GM21737 (cell line): ENCODE data around the gene MOSPD3.
"Not testable (repeated sequence)": the region's sequence is repeated elsewhere in the genome, so short reads cannot be mapped to it uniquely, and the experiment has no call there.

Experiments
- ATAC-seq: cut with Tn5 transposase; IDR thresholded peaks from one replicate; pipeline ENCODE4 v1.9.1; 2021; ENCODE audit warnings: mild to moderate bottlenecking, moderate library complexity; ENCODE audit not compliant: unreplicated experiment

Gene MOSPD3, protein sequence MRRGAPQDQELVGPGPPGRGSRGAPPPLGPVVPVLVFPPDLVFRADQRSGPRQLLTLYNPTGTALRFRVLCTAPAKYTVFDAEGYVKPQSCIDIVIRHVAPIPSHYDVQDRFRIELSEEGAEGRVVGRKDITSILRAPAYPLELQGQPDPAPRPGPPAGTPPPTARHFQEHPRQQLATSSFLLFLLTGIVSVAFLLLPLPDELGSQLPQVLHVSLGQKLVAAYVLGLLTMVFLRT

DNA sequence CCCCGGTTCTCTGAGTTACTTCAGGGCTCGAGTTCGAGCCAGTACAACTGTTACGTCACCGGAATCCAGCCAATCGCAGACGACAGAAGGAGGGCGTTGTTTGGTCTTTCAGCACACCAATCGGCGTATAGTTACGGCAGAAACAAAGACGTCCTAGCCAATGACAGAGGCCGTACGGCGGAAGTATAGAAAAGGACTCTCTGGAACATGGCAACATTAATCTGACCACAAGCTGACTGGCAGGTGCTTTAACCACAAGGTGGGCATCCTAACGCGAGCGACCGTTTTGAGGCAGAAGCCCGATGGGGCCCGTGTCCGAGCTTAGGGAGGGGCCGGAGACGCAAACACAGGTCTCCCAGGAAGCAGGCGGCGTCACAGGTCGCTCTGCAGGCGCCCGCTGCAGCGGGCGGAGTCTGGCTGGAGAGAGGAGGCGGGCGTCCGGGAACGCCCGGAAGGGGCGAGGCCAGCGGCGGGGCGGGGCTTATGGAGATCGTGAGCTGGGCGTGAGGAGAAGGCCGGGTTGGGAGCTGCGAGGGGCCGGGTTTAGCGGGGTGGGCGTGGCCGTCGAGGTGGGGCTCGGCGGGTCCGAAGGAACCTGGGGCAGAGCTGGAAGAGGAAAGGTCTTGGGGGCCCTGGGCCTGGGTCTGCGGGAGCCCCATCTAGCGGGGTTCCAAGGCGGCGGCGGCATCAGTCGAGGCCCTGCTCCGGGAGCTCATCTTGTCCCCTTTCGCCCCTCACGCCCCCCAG is at the start of gene MOSPD3:
MOSPD3 (plus strand) TSS at position 558 of the 747 bp plus-strand sequence. CDS start 252 bp downstream, outside the sequence.
- peak; percentile 92 for ATAC-seq

DNA sequence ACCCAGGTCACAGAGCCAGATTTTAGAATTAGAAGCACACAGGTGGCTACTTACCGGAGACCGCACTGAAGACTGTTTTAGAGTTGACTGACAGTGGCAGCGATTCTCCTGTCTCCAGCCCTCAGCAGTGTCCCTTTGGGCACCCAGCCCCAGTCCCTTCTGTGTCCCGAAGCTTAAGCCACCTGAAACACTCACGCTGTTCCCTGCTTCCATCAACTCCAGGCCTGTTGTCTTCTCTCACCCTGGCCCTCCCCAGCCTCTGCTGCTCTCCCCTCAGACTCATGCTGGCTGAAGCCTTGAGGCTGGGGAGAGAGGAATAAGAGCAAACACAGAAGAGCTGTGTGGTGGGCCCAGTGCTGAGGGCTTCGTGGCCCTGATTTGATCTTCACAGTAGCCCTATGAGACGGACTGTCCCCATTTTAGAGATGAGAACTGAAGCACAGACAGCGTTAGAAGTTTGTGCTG is 49.2 kb upstream of the MOSPD3 start:
- ATAC-seq = no peak

DNA sequence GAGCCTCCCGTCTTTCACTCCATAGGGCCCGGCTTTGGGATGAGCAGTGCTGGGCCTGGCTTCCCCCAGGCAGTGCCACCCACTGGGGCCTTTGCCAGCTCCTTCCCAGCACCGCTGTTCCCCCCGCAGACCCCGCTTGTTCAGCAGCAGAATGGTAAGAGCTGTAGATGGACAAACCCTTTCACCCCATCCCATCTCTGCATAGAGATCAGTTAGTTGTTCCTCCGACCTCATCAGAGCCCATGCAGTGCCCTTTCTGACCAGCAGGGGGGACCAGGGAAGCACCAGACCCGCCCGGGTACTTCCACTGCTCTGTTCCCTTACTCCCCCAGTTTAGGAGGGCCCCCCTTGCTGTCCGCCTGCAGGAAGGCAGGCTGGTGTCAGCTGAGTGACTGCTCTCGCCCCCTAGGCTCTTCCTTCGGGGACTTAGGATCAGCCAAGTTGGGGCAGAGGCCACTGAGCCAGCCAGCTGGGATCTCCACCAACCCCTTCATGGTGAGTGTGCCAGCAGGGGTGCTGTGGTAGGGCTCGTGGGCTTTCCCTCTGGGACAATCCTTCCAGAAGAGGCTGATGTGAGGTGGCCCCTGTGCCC is 48.4 kb upstream of the MOSPD3 start:
- ATAC-seq = no peak

DNA sequence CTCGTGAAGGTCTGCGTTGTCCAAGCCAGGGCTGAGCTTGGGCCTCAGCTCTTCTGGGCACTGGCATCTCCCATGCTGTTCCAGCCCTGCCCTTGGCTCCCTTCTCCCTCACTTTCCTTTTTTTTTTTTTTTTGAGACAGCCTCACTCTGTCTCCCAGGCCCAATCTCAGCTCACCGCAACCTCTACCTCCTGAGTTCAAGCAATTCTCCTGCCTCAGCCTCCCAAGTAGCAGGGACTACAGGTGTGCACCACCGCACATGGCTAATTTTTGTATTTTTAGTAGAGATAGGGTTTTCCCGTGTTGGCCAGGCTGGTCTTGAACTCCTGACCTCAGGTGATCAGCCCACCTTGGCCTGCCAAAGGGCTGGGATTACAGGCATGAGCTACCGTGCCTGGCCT is 47.9 kb upstream of the MOSPD3 start:
- not testable (repeated sequence) for ATAC-seq

DNA sequence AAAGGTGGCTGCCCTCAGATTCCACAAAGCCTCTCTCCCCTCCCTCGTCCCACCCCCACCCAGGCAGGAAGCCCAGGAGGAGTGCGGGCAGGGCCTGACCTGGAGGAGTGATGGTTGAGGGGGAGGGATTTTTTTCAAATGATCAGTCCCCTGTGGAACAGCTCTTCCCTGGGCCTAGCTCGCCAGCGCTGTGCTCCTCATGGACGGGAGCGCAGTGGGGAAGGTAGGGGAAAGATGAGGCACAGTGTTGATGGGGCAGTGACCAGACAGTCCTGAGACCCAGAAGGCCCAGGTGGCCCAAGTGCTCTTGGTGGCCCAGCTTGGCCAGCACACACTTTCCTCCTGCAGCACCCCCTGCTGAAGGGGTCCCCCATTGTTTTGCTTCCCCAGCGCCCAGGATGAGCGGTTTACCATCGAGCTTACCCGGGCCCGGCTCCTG is 47.2 kb upstream of the MOSPD3 start:
- no peak for ATAC-seq

DNA sequence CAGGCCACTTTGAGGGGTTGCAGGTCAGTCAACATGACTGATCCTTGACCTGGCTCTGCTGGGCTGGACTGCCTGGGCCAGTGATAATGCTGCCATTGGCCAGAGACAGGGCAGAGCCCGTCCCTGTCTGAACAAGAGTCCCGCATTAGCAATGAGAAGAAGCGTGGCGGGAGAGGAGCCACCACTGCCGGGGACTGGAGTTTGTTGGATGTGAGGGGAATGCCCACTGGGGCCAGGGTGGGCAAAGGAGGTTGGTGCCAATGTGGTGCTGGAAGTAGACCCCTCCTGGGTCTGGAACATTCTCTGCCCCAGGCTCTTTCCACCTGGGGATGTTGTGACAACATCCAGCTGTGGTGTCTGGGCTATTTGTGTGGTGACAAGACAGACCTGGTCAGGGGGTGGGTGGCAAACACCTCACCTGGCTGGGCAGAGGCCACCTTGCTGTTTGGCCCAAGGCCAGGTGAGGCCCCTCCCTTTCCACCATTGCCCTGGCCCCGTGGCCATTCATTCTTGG is 46.3 kb upstream of the MOSPD3 start:
- ATAC-seq = no peak

DNA sequence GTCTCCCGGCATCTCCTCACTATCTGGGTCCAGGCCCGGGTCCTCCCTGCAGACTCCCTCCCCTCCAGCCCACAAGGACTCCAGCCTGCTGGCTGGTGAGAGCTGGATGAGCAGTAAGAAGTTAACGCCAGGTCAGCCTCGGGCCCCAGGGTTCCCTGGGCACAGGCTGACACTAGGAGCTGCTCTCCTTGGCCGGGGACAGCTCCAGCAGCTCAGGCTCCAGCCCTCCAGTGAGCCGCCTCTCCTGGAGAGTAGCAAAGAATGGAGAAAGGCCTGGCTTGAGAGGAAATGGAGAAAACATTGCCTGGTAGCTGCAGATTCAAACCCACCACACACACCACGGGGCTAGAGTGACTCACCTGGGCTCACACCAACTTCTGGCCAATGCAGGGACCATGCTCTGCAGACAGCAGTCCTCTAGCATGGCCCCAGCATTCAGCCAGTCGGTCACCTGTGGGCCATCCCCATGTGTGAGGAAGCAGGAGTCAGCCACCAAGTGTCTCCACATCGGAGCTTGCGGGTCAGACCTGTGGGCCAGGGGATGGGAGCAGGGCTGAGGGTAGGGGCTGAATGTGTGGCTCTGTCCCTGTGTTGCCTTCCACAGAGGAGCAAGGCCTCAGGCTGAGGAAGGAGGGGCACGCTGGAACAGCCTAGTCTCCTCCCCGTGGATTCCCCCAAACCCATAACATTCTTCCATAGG is 45.2 kb upstream of the MOSPD3 start:
- ATAC-seq = no peak

DNA sequence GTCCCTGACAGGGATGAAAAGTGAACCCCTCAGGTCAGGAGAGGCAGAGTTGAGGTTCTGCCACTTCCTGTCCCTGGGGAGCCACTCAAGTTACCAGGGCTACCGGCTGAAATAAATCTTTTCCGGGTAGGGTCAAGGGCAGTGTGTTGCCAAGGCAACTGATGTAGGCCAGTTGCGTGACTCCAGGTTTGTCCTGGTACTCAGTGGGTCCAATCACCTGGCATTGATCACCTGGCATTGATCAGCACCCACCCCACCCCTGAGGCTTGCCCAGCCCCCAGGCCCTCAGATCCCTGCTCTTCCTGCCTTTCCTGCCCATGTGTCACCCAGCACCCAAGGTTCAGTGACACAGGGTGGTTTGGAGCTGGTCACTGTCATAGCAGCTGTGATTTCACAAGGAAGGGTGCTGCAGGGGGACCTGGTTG is 44.6 kb upstream of the MOSPD3 start:
- no peak for ATAC-seq

DNA sequence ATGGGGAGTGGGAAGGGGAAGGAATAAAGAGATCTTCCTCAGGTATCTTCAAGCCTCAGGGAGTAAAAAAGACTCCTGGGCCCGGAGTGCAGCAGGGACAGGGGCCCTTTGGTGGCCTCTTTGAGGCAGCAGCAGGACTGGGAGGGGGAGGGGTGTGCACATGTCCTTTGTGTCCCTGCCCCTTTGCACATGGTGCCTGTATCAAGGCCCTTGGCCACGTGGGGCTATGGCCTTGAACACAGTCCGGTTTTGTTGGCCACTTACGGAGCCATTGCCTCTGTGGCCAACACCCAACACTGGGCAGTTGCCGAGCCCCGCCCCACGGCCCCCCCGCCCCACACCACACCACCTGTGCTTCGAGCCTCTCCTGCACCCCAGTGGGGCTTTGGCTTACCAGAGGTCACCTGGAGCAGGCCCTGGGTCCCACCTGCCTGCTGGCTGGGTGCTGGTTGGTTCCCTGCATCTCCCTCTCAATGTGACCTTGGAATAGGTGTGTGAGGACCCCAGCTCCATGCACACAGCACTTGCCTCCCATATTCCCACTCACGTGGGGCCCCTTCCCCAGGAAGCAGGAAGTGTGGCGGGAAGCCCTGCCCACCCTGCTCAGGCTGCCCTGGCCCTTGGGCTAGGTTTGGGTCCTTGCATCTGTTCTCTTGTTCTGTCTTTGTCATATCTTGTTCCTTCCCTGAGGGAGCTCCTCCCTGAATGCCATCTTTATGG is 44.0 kb upstream of the MOSPD3 start:
- ATAC-seq = no peak

DNA sequence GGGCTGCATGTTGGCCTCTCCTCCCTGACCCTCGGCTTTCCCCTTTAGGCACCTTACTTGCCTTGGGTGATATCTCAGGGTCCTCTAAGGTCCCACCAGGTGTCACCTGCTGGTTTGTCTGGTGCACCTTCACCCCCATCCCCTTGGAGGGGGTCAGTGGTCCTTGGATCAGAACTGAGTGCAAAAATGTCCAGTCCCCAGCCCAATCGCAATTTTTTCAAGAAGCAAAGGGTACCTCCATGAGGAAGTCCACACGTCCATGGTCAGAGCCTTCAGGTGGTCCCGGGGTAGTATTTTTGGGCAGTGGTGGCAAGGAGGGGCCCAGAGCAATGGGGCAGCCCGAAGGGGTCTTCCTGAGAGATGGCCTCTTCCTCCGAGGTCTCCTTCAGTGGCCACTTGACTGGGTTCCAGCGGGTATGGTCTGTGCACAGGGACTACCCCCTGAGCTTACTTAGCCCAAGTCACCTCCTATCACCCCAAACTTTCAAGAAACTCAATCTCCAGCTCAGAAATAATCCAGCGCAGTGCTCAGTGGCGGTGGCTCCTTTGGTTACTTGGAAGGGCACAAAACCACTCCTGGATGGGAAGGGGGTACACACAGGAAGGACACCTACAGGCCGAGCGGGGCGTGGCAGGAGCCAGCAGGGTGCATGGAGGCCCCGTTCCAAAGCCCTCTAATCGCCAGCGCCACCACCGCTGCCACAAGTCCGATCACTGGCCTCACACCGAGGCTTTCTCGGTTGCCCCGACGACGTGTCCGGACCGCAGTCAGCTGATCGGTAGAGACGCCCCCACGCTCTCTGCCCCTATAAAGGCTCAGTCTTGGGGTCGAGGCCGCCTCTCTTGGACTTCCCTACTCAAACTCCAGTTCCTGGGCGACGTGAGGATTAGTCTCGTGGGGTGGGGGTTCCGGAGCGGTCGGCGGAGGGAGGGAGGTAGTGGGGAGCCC is 43.2 kb upstream of the MOSPD3 start:
- ATAC-seq = peak; percentile 43

DNA sequence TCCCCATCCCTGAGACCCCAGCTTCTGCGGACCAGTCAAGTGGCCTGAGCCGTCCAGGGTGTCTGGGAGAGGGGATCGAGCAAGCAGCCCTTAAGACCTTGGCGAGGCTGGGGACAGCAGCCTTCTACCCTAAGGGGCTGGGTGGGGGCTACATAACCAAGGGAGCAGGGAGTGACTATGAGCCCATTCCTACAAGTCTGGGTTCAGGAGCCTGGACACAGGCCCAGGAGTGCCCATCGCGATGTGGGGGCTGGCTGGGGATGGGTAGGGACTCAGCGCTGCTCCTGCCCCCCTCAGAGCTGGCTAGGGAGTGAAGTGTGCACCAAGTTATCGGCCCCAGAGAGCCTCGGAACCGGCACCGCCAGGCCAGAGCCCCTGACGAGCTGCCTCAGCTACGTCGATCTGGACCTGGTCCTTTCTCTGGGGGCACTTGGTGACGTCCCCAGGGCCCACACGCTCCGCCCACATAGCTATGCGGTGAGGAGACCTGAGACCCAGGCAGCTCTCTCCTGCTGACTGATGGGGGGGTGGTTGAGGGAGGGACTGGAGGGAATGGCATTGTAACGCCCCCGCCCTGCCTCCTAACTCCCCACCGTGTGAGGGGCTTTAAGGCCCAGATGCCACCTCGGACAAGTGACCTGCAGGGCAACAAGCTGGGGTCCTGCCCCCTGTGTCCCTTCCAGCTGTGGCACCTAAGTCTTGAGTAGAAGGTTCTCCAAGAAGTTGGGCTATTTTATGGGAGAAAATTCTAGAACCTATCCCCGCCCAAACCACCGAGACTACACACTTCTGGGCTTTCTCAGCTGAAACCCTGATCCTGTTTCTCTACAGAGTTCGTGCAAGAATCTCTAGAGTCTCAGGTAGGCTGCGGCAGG is 41.1 kb upstream of the MOSPD3 start:
- no peak for ATAC-seq

DNA sequence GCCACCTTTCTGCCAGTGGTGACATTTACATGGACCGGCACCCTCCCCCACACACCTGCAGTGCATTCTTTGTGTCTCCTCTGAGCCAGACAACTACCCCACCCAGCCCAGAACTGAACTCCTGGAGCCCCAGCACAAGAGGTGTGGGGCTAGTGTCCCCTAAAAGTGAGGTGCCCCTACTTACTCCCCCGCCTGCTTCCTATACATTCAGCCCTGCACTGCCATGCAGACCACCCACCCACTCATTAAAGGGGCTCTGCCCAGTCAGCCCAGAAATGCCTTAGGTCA is 40.6 kb upstream of the MOSPD3 start:
- no peak for ATAC-seq

DNA sequence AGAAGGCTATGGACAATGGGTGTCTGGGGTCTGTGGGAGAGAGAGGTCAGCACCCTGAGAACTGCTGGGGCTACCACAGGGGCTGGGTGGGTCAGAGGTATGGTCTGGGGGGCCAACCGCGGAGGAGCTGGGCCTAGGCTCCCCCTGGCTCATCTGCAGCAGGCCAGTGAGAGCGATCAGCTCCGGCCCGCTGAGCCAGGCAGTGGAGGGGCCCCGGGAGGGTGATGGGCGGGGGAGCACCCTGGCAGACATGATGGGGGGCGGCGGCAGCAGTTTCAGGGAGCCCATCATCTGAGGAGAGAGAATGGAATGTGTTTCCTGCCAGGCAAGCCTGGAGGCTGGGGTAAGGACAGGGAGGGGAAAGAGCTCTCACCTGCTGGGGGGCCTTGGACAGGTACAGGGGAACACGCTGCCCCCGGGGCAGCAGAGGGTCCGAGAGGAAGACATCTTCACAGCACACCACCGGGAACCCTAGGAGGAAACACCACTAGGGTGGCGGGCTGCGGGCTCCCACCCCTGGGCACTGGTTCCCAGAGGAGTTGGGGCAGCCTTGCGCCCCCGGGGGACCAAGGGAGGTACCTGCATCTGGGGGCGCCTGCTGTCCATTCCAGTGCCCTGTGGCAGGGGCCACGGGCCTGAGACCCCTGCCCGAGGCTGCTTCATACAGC is 39.9 kb upstream of the MOSPD3 start:
- no peak for ATAC-seq

DNA sequence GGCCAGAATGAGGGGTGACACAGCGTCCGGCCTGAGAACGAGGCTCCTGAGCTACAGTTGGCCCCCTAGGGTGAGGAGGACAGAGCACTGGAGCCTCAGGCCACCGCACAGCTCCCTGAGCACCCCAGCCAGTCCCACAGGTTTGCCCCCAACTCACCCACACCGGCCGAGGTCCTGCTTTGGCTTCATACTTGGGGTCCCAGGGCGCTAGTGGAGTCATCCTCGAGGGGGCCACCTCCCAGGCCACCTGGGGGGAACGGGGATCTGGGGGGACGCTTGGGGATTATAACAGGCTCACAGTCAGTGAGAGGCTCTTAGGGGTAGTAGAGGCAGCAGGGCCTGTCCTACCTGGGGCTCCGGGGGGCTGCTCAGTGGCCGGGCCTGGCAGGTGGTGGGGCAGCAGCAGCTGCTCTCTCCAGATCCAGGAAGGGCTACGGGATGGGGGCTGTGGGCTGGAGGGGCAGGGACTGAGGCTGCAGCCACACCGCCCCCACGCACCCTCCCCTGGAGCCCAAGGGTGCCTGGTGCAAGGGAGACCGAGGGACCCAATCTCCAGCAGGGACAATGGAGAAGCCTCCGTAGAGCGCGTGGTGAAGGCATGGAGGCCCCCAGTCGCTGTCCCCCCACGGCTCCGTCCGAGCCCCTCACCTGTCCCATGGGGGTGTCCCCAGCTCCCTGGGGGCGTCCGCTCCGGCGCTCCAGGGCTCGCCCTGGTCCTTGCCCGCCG is 39.2 kb upstream of the MOSPD3 start:
- ATAC-seq = no peak

DNA sequence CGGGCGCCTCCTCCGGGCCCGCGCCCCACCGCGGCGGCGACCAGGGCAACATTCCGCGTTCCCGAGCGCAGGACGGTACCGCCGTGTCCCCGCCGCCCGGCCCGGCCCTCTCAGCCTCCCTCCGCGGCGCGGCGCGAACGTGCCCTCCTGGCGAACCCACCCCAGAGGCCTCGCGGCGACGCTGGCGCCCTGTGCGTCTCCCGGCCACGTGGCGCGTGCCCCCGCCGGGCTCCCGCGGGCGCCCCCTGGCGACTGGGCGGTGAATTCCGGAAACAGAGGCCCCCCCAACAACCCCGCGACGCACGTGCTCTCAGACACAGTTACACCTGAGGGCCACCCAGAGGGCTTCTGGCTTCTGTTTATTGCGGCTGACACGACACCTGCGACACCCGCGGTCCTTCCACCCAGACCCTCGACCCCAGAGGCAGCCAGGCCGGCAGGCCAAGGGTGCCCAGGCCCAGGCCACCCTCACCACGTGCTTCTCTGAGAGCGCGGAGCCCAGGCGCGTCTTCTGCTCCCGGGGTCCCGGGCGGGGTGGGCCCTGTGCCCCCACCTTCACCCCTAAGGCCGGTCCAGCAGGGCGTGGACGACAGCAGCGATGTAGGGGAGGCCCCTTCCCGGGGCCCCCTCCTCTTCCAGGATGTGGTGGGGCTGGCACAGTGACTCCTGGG is 38.5 kb upstream of the MOSPD3 start, which contains the start of gene SAP25:
SAP25 (minus strand) TSS at position 210 of the 671 bp plus-strand sequence; CDS start at position 52, 158 bp downstream.
- ATAC-seq = no peak

DNA sequence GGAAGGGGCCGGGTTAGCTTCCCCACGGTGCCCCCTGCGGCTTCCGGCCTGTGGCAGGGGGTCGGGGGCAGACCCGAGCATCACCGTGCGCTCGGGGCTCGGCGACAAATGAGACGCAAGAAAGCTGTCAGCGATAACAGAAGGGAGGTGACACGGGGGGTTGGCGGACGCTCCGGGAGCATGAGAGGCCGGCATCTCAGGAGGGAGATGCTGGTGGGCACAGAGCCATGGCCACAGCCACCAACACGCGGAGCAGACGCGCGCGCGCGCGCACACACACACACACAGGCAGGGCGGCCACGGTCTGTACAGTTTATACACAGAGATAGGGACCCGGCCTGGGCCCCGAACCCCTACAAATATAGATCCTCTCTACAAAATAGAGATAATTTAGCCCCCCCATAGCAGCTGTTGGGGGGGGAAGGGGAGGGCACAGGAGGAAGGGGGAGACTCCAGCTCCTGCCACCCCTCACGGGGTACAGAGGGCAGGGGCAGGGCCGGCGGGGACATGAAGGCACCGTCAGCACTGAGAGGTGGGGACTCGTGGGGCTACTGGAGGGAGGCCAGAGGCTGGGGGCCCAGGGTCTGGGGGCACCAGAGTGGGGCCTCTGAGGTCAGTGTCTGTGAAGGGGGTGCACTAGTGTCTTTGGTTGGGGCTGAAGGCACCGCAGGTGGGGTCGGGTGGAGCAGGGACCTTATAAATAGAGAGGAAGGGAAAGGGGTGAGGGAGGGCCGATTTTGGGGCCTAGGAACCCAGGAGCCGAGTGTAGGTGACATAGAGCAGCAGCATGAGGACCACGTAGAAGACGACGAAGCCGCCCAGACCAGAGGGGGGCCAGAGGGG is 37.8 kb upstream of the MOSPD3 start:
- no peak for ATAC-seq
